K562 (cell line): ENCODE measurements around the gene ADGRB2. TPM values are rescaled to one million over a fixed set of nuclear protein-coding genes. Genes with fewer than 3 reads are reported as not detected.

Source experiments
- ATAC-seq: fragments of 200-7000 bp; cut with Tn5 transposase; 3 replicates; pipeline ENCODE4 v1.9.1; 2020; ENCODE audit warnings: moderate library complexity
- BruUV-seq: library from RNA; stranded (reverse); fragments of 400-500 nt; replicated peaks from 2 replicates; lab custom pipeline; 2021; lab: Mats Ljungman, UMichigan
- CTCF ChIA-PET: fragments of 300-600 bp; formaldehyde crosslinking; extraction: SDS; loops from one replicate; lab custom pipeline; 2021; ENCODE audit warnings: low intra/inter-chr PET ratio; lab: Yijun Ruan, JAX
- POLR2A ChIA-PET: fragments of 300-600, 350-650 bp; sonication (Branson Sonifier 250); formaldehyde crosslinking; extraction: SDS; loops from one replicate; lab custom pipeline; 2021; ENCODE audit warnings: antibody characterized with exemption, inconsistent platforms; lab: Yijun Ruan, JAX
- DNase-seq, 4 experiments: peaks; one replicate each; pipeline versions ENCODE4 v3.0.0 to v3.0.0-alpha.2; 2011 to 2018; ENCODE audit warnings: low spot score in 3 of 4, mixed read lengths in 3 of 4; ENCODE audit errors: extremely low read depth in 1 of 4
- FAIRE-seq: peaks from 2 replicates; lab custom pipeline; 2011; peaks lifted over from hg19 to GRCh38; lab: Jason Lieb, UNC
- H2AFZ ChIP-seq: 2 replicates; pipeline ENCODE4 v1.6.0; 2011; ENCODE audit warnings: low read depth, low read length, control low read depth, inconsistent platforms
- H3K27ac ChIP-seq: fragments of 200-600 bp; 3 replicates; pipeline ENCODE4 v1.8.0; 2011; ENCODE audit warnings: low read depth, mild to moderate bottlenecking, control low read depth, inconsistent platforms, low read length, moderate library complexity, mixed read lengths; ENCODE audit errors: extremely low read depth
- H3K27me3 ChIP-seq, 2 experiments: fragments of 300-600 bp in 1 of 2; 2 replicates in 1 of 2; 3 replicates in 1 of 2; pipeline versions ENCODE4 v1.6.0 to v1.8.0; 2011; ENCODE audit warnings: inconsistent platforms in 2 of 2, low read length in 2 of 2, mild to moderate bottlenecking in 1 of 2, mixed read lengths in 1 of 2, moderate library complexity in 1 of 2; ENCODE audit not compliant: control insufficient read depth in 2 of 2, insufficient read depth in 2 of 2
- H3K36me3 ChIP-seq: fragments of 300-600 bp; 3 replicates; pipeline ENCODE4 v1.8.0; 2011; ENCODE audit warnings: mild to moderate bottlenecking, low read length, inconsistent platforms; ENCODE audit not compliant: control insufficient read depth, insufficient read depth
- H3K4me1 ChIP-seq, 2 experiments: fragments of 200-600 bp in 1 of 2; replicated peaks in 1 of 2; 2 replicates in 1 of 2; 3 replicates in 1 of 2; pipeline versions ENCODE4 v1.5.1 to v1.8.0; 2011; ENCODE audit warnings: inconsistent platforms in 2 of 2, low read length in 2 of 2, mild to moderate bottlenecking in 1 of 2, mixed read lengths in 1 of 2, moderate library complexity in 1 of 2; ENCODE audit not compliant: control insufficient read depth in 2 of 2, insufficient read depth in 2 of 2
- H3K4me2 ChIP-seq: 2 replicates; pipeline ENCODE4 v1.6.1; 2011; ENCODE audit warnings: low read length, control low read depth, inconsistent platforms, mixed read lengths; ENCODE audit not compliant: insufficient read depth
- H3K4me3 ChIP-seq: fragments of 200-600 bp; sonication (generic), shearing (Covaris generic); 2 replicates; pipeline ENCODE4 v1.5.1; 2016; ENCODE audit warnings: control low read depth, inconsistent platforms
- H3K79me2 ChIP-seq: fragments of 200-600 bp; 3 replicates; pipeline ENCODE4 v1.8.0; 2011; ENCODE audit warnings: low read length, inconsistent platforms; ENCODE audit not compliant: control insufficient read depth, insufficient read depth
- H3K9ac ChIP-seq, 2 experiments: 2 replicates each; pipeline versions ENCODE4 v1.6.0 to v1.6.1; 2011; ENCODE audit warnings: low read depth in 2 of 2, low read length in 2 of 2, control low read depth in 1 of 2, inconsistent platforms in 1 of 2, mild to moderate bottlenecking in 1 of 2, mixed read lengths in 1 of 2; ENCODE audit not compliant: insufficient read depth in 1 of 2
- H3K9me1 ChIP-seq: one replicate; pipeline ENCODE4 v1.6.0; 2011; ENCODE audit warnings: inconsistent platforms, mild to moderate bottlenecking, low read length, moderate library complexity; ENCODE audit not compliant: control insufficient read depth, insufficient read depth
- H3K9me3 ChIP-seq: replicated peaks from 2 replicates; pipeline ENCODE4 v1.5.1; 2011; ENCODE audit warnings: low read depth, low read length, inconsistent platforms; ENCODE audit not compliant: control insufficient read depth, insufficient read depth
- H4K20me1 ChIP-seq: replicated peaks from 2 replicates; pipeline ENCODE4 v1.6.1; 2011; ENCODE audit warnings: low read length, inconsistent platforms, mixed read lengths; ENCODE audit not compliant: control insufficient read depth, insufficient read depth
- BRD4 ChIP-seq: fragments of 200-600 bp; sonication (generic); IDR thresholded peaks from 2 replicates; pipeline ENCODE4 v1.6.1; 2017; ENCODE audit warnings: inconsistent platforms
- FOXA3 ChIP-seq, 2 experiments: fragments of 450-650 bp in 1 of 2; sonication (generic) in 1 of 2; formaldehyde crosslinking; IDR thresholded peaks in 1 of 2; conservative IDR thresholded peaks in 1 of 2; 2 replicates each; pipeline versions ENCODE4 v1.4.0 to v1.8.0; 2020 to 2022; ENCODE audit warnings: mild to moderate bottlenecking in 2 of 2, missing genetic modification reagents in 1 of 2
- HEY1 ChIP-seq: fragments of 250-450 bp; sonication (Bioruptor Pico); IDR thresholded peaks from 2 replicates; pipeline ENCODE4 v1.5.0; 2020; ENCODE audit warnings: mild to moderate bottlenecking, moderate library complexity, borderline replicate concordance
- HSF4 ChIP-seq: fragments of 250-450 bp; sonication (Bioruptor Pico); IDR thresholded peaks from 2 replicates; pipeline ENCODE4 v2.1.2; 2022; ENCODE audit warnings: mild to moderate bottlenecking, moderate library complexity, borderline replicate concordance
- RNF2 ChIP-seq: sonication (generic); IDR thresholded peaks from 2 replicates; pipeline ENCODE4 v1.6.1; 2016
- SMARCA5 ChIP-seq: fragments of 450-650 bp; IDR thresholded peaks from 2 replicates; pipeline ENCODE4 v1.6.1; 2016
- ZKSCAN8 ChIP-seq: fragments of 200-800 bp; sonication (Bioruptor generic); IDR thresholded peaks from 2 replicates; pipeline ENCODE4 v1.6.1; 2016; ENCODE audit warnings: missing genetic modification characterization, missing compliant biosample characterization
- ZNF696 ChIP-seq: fragments of 250-450 bp; sonication (Bioruptor Pico); conservative IDR thresholded peaks from 2 replicates; pipeline ENCODE4 v1.4.0; 2020; ENCODE audit warnings: mild to moderate bottlenecking, moderate library complexity
- WGBS: fragments of 100-300 bp; shearing (Covaris generic); methylation state at CpG from one replicate; pipeline ENCODE4 v1.1.6; 2016; ENCODE audit warnings: low coverage, mixed read lengths; ENCODE audit not compliant: insufficient coverage; ENCODE audit errors: missing lambda C conversion rate; 5-methylcytosine and 5-hydroxymethylcytosine counted together
- in situ Hi-C: fragments of 300-500 bp; cut with MboI; formaldehyde crosslinking; loops from 4 replicates; pipeline ENCODE4 v1.15.0; 2018; ENCODE audit warnings: inconsistent platforms, mixed read lengths
- intact Hi-C: fragments of 100-400 bp; cut with micrococcal nuclease; formaldehyde crosslinking; loops from 2 replicates; pipeline ENCODE4 v1.14.2; 2022
- polyA plus RNA-seq, 8 experiments: library from polyadenylated mRNA; depleted of rRNA in 4 of 8; stranded (reverse) in 5 of 8; unstranded in 3 of 8; fragments of >200 nt; fragmentation: Nextera tagmentation in 2 of 8; fragmentation: Illumina TruSeq in 1 of 8; extraction: Ambion mirVana in 2 of 8; extraction: Trizol in 1 of 8; gene quantifications; 2 replicates each; pipeline versions ENCODE4 v1.2.1 to v1.2.3, GENCODE V29; 2011 to 2014; ENCODE audit warnings: inconsistent platforms in 1 of 8, missing spikeins in 1 of 8
- total RNA-seq, 7 experiments: library from RNA; depleted of rRNA in 6 of 7; stranded (reverse); fragments of >200 nt in 6 of 7; fragmentation: Illumina TruSeq in 2 of 7; extraction: Trizol in 2 of 7; gene quantifications; 2 replicates each; pipeline versions ENCODE4 v1.2.1 to v1.2.3, GENCODE V29; 2011 to 2021; ENCODE audit warnings: low replicate concordance in 1 of 7
- TF ChIP-seq, protein P1 (sequence below), 3 experiments: fragments of 200-800 bp in 1 of 3; sonication (Bioruptor generic) in 1 of 3; sonication (generic) in 1 of 3; formaldehyde crosslinking in 1 of 3; IDR thresholded peaks; 2 replicates each; pipeline versions ENCODE4 v1.6.1 to v1.8.0; 2016 to 2022; ENCODE audit warnings: mild to moderate bottlenecking in 2 of 3, missing compliant biosample characterization in 2 of 3, missing genetic modification characterization in 2 of 3, missing genetic modification reagents in 1 of 3
- TF ChIP-seq, protein P2 (sequence below): sonication (generic); formaldehyde crosslinking; IDR thresholded peaks from 2 replicates; pipeline ENCODE4 v1.8.0; 2022; ENCODE audit warnings: mild to moderate bottlenecking, low read depth, missing genetic modification reagents
- TF ChIP-seq, protein P3 (sequence below): fragments of 450-650 bp; IDR thresholded peaks from 2 replicates; pipeline ENCODE4 v1.6.1; 2016; ENCODE audit warnings: low read depth, mild to moderate bottlenecking, moderate library complexity
- TF ChIP-seq, protein P4 (sequence below): sonication (generic); formaldehyde crosslinking; IDR thresholded peaks from 2 replicates; pipeline ENCODE4 v1.8.1; 2023; ENCODE audit warnings: mild to moderate bottlenecking, missing genetic modification reagents
- TF ChIP-seq, protein P5 (sequence below): fragments of 150-350 bp; conservative IDR thresholded peaks from 2 replicates; pipeline ENCODE4 v1.6.1; 2014; ENCODE audit warnings: low read length

The ADGRB2 gene
- total and polyA plus RNA-seq, 9 of the 15 experiments (the other 6 are each of a cell fraction or from before 2014, with no cell fraction given), result 0.04 to 0.23 (median 0.20) TPM; not detected in 2

DNA sequence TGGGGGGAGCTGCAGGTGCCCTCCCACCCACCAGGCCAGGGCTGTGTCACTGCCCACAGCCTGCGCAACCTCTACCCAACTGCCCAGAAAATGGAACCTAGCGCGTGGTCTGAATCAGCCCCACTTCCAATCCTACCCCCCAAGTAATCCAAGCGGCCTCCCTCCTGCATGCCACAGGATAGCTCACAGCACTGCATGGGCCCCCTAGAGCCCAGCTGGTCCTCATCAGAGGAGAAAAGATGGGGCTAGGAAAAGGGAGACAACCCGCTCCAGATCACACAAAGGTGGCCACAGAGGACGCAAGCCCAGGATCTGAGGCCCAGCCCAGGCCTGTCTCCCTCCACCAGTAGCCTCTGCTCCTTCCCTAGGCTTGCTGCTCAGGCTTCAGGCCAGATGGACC is 6.2 kb downstream of the ADGRB2 start:
- Histone ChIP-seq H3K9ac (no peak overlapping the region), H3K4me3 (no peak overlapping the region), H3K4me1 (peaks cover 4 to 34% of the 10 kb centered on the region in 2 experiments; a peak in 4 of 5 replicates), H4K20me1 (peaks cover 56% of the 10 kb centered on the region; the same call in 1 of the 2 replicates), H3K27me3 (peaks cover 55 to 84% of the 10 kb centered on the region in 2 experiments), H3K36me3 (no peaks in the 10 kb centered on the region), H3K79me2 (no peaks in the 10 kb centered on the region), H2AFZ (no peak overlapping the region), H3K9me1 (no peaks in the 10 kb centered on the region), H3K4me2 (no peak overlapping the region), H3K27ac (no peak overlapping the region), H3K9me3 (no peaks in the 10 kb centered on the region)
- TF ChIP-seq, protein P1, sequence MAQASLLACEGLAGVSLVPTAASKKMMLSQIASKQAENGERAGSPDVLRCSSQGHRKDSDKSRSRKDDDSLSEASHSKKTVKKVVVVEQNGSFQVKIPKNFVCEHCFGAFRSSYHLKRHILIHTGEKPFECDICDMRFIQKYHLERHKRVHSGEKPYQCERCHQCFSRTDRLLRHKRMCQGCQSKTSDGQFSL (CRISPR knock-in tag; IDR thresholded peaks at IDR 0.05), result no peak
- TF ChIP-seq, protein P1 (tag; IDR thresholded peaks at IDR 0.05), result no peak
- TF ChIP-seq BRD4 (no peak), HSF4 (CRISPR knock-in tag) (no peak), RNF2 (no peak), ZKSCAN8 (CRISPR knock-in tag) (no peak), FOXA3 (CRISPR knock-in tag; conservative IDR thresholded peaks at IDR 0.05 in 1 of 2, IDR thresholded peaks at IDR 0.05 in 1 of 2) (no peak), SMARCA5 (no peak), ZNF696 (no peak), HEY1 (no peak)
- TF ChIP-seq, protein P2, sequence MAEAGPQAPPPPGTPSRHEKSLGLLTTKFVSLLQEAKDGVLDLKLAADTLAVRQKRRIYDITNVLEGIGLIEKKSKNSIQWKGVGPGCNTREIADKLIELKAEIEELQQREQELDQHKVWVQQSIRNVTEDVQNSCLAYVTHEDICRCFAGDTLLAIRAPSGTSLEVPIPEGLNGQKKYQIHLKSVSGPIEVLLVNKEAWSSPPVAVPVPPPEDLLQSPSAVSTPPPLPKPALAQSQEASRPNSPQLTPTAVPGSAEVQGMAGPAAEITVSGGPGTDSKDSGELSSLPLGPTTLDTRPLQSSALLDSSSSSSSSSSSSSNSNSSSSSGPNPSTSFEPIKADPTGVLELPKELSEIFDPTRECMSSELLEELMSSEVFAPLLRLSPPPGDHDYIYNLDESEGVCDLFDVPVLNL (CRISPR knock-in tag), result no peak
- TF ChIP-seq, protein P3, sequence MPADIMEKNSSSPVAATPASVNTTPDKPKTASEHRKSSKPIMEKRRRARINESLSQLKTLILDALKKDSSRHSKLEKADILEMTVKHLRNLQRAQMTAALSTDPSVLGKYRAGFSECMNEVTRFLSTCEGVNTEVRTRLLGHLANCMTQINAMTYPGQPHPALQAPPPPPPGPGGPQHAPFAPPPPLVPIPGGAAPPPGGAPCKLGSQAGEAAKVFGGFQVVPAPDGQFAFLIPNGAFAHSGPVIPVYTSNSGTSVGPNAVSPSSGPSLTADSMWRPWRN, result no peak
- TF ChIP-seq, protein P4, sequence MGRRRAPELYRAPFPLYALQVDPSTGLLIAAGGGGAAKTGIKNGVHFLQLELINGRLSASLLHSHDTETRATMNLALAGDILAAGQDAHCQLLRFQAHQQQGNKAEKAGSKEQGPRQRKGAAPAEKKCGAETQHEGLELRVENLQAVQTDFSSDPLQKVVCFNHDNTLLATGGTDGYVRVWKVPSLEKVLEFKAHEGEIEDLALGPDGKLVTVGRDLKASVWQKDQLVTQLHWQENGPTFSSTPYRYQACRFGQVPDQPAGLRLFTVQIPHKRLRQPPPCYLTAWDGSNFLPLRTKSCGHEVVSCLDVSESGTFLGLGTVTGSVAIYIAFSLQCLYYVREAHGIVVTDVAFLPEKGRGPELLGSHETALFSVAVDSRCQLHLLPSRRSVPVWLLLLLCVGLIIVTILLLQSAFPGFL, result no peak
- TF ChIP-seq, protein P5, sequence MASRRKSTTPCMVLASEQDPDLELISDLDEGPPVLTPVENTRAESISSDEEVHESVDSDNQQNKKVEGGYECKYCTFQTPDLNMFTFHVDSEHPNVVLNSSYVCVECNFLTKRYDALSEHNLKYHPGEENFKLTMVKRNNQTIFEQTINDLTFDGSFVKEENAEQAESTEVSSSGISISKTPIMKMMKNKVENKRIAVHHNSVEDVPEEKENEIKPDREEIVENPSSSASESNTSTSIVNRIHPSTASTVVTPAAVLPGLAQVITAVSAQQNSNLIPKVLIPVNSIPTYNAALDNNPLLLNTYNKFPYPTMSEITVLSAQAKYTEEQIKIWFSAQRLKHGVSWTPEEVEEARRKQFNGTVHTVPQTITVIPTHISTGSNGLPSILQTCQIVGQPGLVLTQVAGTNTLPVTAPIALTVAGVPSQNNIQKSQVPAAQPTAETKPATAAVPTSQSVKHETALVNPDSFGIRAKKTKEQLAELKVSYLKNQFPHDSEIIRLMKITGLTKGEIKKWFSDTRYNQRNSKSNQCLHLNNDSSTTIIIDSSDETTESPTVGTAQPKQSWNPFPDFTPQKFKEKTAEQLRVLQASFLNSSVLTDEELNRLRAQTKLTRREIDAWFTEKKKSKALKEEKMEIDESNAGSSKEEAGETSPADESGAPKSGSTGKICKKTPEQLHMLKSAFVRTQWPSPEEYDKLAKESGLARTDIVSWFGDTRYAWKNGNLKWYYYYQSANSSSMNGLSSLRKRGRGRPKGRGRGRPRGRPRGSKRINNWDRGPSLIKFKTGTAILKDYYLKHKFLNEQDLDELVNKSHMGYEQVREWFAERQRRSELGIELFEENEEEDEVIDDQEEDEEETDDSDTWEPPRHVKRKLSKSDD, result no peak
- WGBS, result 50% methylated on average over 6 of the region's 6 CpGs
- intact Hi-C loops, result no loop called here
- ATAC-seq (no peak), DNase-seq (no peak), FAIRE-seq (no peak)
- ChIA-PET CTCF (no interaction called here), POLR2A (interaction anchor here (0.5 to 1.2 kb wide), 5 partner anchors 12 to 155 kb away, joined by 3 to 6 read pairs (median 4); no protein-coding TSS in a partner anchor)
- no TSS peak for BruUV-seq
- in situ Hi-C loops, result no loop called here
